Measurements from ENCODE around the gene TARBP2. TPM values are rescaled to one million over a fixed set of nuclear protein-coding genes. Genes with fewer than 3 reads are reported as not detected.
A peak's percentile ranks its signal among the peaks of the same experiment; 100 is the strongest.
"Not testable (repeated sequence)": the region's sequence is repeated elsewhere in the genome, so short reads cannot be mapped to it uniquely, and the experiment has no call there.

Gene TARBP2
- polyA plus RNA-seq, 5 donors = 37.1 to 58.0 (median 50.0) TPM

GRCh38 chr12:53510181-53510812, 9.2 kb downstream of the TARBP2 start:
- no peak for DNase-seq

- peak in 1 of 2 donors; percentile 31 for DNase-seq
These were observed 12.8 kb downstream of the TARBP2 start for GRCh38 chr12:53513712-53514410.

GRCh38 chr12:53514628-53515290, 13.7 kb downstream of the TARBP2 start:
- DNase-seq = peak in 1 of 2 donors; percentile 17

- no peak for DNase-seq
These were observed 14.2 kb downstream of the TARBP2 start for GRCh38 chr12:53515291-53515680.

- DNase-seq = no peak
These were observed 15.8 kb downstream of the TARBP2 start for GRCh38 chr12:53516758-53517455.

GRCh38 chr12:53518381-53518780, 17.3 kb downstream of the TARBP2 start:
- DNase-seq = no peak

- DNase-seq = no peak
These were observed 22.0 kb downstream of the TARBP2 start for GRCh38 chr12:53523131-53523530.

GRCh38 chr12:53524476-53524875, 23.4 kb downstream of the TARBP2 start:
- DNase-seq = no peak

- DNase-seq = no peak
These were observed 29.0 kb downstream of the TARBP2 start for GRCh38 chr12:53530061-53530460.

GRCh38 chr12:53530920-53531319, 29.8 kb downstream of the TARBP2 start:
- no peak for DNase-seq

- no peak for DNase-seq
These were observed 30.9 kb downstream of the TARBP2 start for GRCh38 chr12:53532021-53532420.

GRCh38 chr12:53532524-53533445, 31.7 kb downstream of the TARBP2 start:
- DNase-seq = no peak

GRCh38 chr12:53533471-53533870, 32.4 kb downstream of the TARBP2 start:
- DNase-seq = no peak

- DNase-seq = no peak
These were observed 35.9 kb downstream of the TARBP2 start for GRCh38 chr12:53536962-53537361.

GRCh38 chr12:53538209-53538689, 37.2 kb downstream of the TARBP2 start:
- peak; percentile 14 to 16 for DNase-seq

GRCh38 chr12:53539526-53539925, 38.4 kb downstream of the TARBP2 start:
- DNase-seq = no peak

GRCh38 chr12:53543539-53543938, 42.5 kb downstream of the TARBP2 start:
- peak; percentile 34 to 47 for DNase-seq

- not testable (repeated sequence) for DNase-seq
These were observed 47.3 kb downstream of the TARBP2 start for GRCh38 chr12:53548354-53548753.

GRCh38 chr12:53550131-53550530, 49.0 kb downstream of the TARBP2 start:
- DNase-seq = not testable (repeated sequence)

GRCh38 chr12:53550595-53550994, 49.5 kb downstream of the TARBP2 start:
- no peak for DNase-seq

- DNase-seq = no peak
These were observed 50.8 kb downstream of the TARBP2 start for GRCh38 chr12:53551889-53552291.
